ENCODE results near the gene ZNF638.

DNA sequence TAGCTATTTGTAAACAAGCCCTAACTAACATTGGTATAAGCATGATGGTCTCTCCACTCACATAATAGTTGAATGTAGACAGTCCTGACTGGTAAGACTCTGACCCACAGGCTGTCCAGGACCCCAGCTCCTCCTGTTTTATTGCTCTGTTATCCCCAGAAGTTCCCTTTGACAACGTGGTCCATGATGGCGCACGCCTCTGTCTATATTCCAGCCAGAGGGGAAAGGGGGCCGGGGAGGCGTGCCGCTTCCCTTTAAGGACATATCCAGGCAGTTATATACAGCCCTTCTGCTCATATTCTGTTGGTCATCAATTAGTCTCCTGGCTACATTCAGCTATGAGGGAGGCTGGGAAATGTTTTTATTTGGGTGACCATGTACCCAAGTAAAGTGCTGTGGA, 128.5 kb downstream of the ZNF638 start:
- TF ChIP-seq, protein P1, sequence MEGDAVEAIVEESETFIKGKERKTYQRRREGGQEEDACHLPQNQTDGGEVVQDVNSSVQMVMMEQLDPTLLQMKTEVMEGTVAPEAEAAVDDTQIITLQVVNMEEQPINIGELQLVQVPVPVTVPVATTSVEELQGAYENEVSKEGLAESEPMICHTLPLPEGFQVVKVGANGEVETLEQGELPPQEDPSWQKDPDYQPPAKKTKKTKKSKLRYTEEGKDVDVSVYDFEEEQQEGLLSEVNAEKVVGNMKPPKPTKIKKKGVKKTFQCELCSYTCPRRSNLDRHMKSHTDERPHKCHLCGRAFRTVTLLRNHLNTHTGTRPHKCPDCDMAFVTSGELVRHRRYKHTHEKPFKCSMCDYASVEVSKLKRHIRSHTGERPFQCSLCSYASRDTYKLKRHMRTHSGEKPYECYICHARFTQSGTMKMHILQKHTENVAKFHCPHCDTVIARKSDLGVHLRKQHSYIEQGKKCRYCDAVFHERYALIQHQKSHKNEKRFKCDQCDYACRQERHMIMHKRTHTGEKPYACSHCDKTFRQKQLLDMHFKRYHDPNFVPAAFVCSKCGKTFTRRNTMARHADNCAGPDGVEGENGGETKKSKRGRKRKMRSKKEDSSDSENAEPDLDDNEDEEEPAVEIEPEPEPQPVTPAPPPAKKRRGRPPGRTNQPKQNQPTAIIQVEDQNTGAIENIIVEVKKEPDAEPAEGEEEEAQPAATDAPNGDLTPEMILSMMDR (IDR thresholded peaks at IDR 0.05; ENCODE audit: insufficient read depth, low read depth, low read length) = no peak
- TF ChIP-seq EZH2 (IDR thresholded peaks at IDR 0.05; ENCODE audit: insufficient read depth, low read length) = no peak
